H9 (cell line): ENCODE results near the gene LETM1. TPM values are rescaled to one million over a fixed set of nuclear protein-coding genes. Genes with fewer than 3 reads are reported as not detected.

Experiments
- DNase-seq: peaks from one replicate; pipeline ENCODE4 v3.0.0-alpha.2; 2017
- H2AFZ ChIP-seq: one replicate; pipeline ENCODE4 v1.6.1; 2013; ENCODE audit warnings: mild to moderate bottlenecking, low read length, control low read depth, moderate library complexity
- H2AK5ac ChIP-seq: 2 replicates; pipeline ENCODE4 v1.6.1; 2013; ENCODE audit warnings: low read length, control low read depth, mixed read lengths; ENCODE audit not compliant: insufficient read length
- H2BK120ac ChIP-seq: one replicate; pipeline ENCODE4 v1.6.1; 2013; ENCODE audit warnings: low read depth, mild to moderate bottlenecking, low read length, control low read depth, inconsistent platforms; ENCODE audit not compliant: poor library complexity, severe bottlenecking
- H2BK12ac ChIP-seq: 2 replicates; pipeline ENCODE4 v1.6.1; 2013; ENCODE audit warnings: low read length, control low read depth, mixed read lengths, low read depth; ENCODE audit not compliant: insufficient read length
- H2BK15ac ChIP-seq: 2 replicates; pipeline ENCODE4 v1.6.1; 2013; ENCODE audit warnings: low read depth, low read length, control low read depth
- H2BK20ac ChIP-seq: one replicate; pipeline ENCODE4 v1.6.1; 2013; ENCODE audit warnings: low read depth, mild to moderate bottlenecking, low read length, control low read depth, inconsistent platforms; ENCODE audit not compliant: poor library complexity, severe bottlenecking
- H2BK5ac ChIP-seq: 2 replicates; pipeline ENCODE4 v1.6.1; 2013; ENCODE audit warnings: low read length, control low read depth, mixed read lengths; ENCODE audit not compliant: insufficient read length
- H3K14ac ChIP-seq: 2 replicates; pipeline ENCODE4 v1.6.1; 2013; ENCODE audit warnings: low read length, control low read depth; ENCODE audit not compliant: insufficient read depth
- H3K18ac ChIP-seq: 2 replicates; pipeline ENCODE4 v1.6.1; 2013; ENCODE audit warnings: low read depth, mild to moderate bottlenecking, mixed read lengths, low read length, control low read depth; ENCODE audit not compliant: insufficient read length
- H3K23ac ChIP-seq: 2 replicates; pipeline ENCODE4 v1.6.1; 2013; ENCODE audit warnings: low read length, control low read depth, mixed read lengths, low read depth; ENCODE audit not compliant: insufficient read length
- H3K23me2 ChIP-seq: 2 replicates; pipeline ENCODE4 v1.6.1; 2013; ENCODE audit warnings: low read depth, mild to moderate bottlenecking, mixed read lengths, low read length, control low read depth; ENCODE audit not compliant: insufficient read length, poor library complexity, severe bottlenecking
- H3K27ac ChIP-seq: 2 replicates; pipeline ENCODE4 v1.5.1; 2013; ENCODE audit warnings: low read length, control low read depth, mixed read lengths, low read depth; ENCODE audit not compliant: insufficient read length
- H3K27me3 ChIP-seq: 2 replicates; pipeline ENCODE4 v1.6.1; 2013; ENCODE audit warnings: low read length, control low read depth, inconsistent platforms; ENCODE audit not compliant: insufficient read depth
- H3K4ac ChIP-seq: 2 replicates; pipeline ENCODE4 v1.6.1; 2013; ENCODE audit warnings: low read depth, mild to moderate bottlenecking, control low read depth, inconsistent platforms, low read length, moderate library complexity
- H3K4me1 ChIP-seq: 2 replicates; pipeline ENCODE4 v1.6.1; 2013; ENCODE audit warnings: low read length, control low read depth, inconsistent platforms; ENCODE audit not compliant: insufficient read depth
- H3K4me2 ChIP-seq: 2 replicates; pipeline ENCODE4 v1.6.1; 2013; ENCODE audit warnings: low read length, control low read depth, mixed read lengths; ENCODE audit not compliant: insufficient read length, insufficient read depth
- H3K56ac ChIP-seq: 2 replicates; pipeline ENCODE4 v1.6.1; 2013; ENCODE audit warnings: low read depth, mild to moderate bottlenecking, mixed read lengths, low read length, control low read depth; ENCODE audit not compliant: insufficient read length
- H3K79me1 ChIP-seq: 2 replicates; pipeline ENCODE4 v1.6.1; 2013; ENCODE audit warnings: low read depth, mild to moderate bottlenecking, moderate library complexity, low read length, control low read depth, inconsistent platforms; ENCODE audit not compliant: insufficient read depth, poor library complexity, severe bottlenecking
- H3K79me2 ChIP-seq: 2 replicates; pipeline ENCODE4 v1.6.1; 2013; ENCODE audit warnings: low read length, control low read depth, inconsistent platforms; ENCODE audit not compliant: insufficient read depth
- H3K9ac ChIP-seq: 2 replicates; pipeline ENCODE4 v1.6.1; 2013; ENCODE audit warnings: low read length, control low read depth, mixed read lengths; ENCODE audit not compliant: insufficient read length; ENCODE audit errors: extremely low read depth
- H3K9me3 ChIP-seq: one replicate; pipeline ENCODE4 v1.6.1; 2013; ENCODE audit warnings: low read depth, low read length, inconsistent platforms; ENCODE audit not compliant: control insufficient read depth
- H3T11ph ChIP-seq: one replicate; pipeline ENCODE4 v1.6.1; 2013; ENCODE audit warnings: mild to moderate bottlenecking, low read length, control low read depth, inconsistent platforms
- H4K20me1 ChIP-seq: one replicate; pipeline ENCODE4 v1.6.1; 2013; ENCODE audit not compliant: control insufficient read depth, insufficient read length, insufficient read depth
- H4K5ac ChIP-seq: 2 replicates; pipeline ENCODE4 v1.6.1; 2013; ENCODE audit warnings: low read depth, mild to moderate bottlenecking, mixed read lengths, low read length, control low read depth; ENCODE audit not compliant: insufficient read length
- H4K8ac ChIP-seq: replicated peaks from 2 replicates; pipeline ENCODE4 v1.6.1; 2013; ENCODE audit warnings: low read length, control low read depth, mixed read lengths, low read depth; ENCODE audit not compliant: insufficient read length
- H4K91ac ChIP-seq: 2 replicates; pipeline ENCODE4 v1.6.1; 2013; ENCODE audit warnings: low read depth, mild to moderate bottlenecking, moderate library complexity, mixed read lengths, low read length, control low read depth; ENCODE audit not compliant: insufficient read length
- H3K27ac Mint-ChIP-seq, 3 experiments: 2 replicates in 2 of 3; 3 replicates in 1 of 3; pipeline ENCODE4 v1.8.0; 2020 to 2021; ENCODE audit warnings: mixed read lengths in 3 of 3, mild to moderate bottlenecking in 1 of 3, moderate library complexity in 1 of 3
- H3K27me3 Mint-ChIP-seq: 2 replicates; pipeline ENCODE4 v1.8.0; 2021; ENCODE audit warnings: low read depth, mild to moderate bottlenecking, moderate library complexity, mixed read lengths
- H3K36me3 Mint-ChIP-seq, 3 experiments: 2 replicates in 2 of 3; 3 replicates in 1 of 3; pipeline ENCODE4 v1.8.0; 2020 to 2021; ENCODE audit warnings: low read depth in 3 of 3, mixed read lengths in 3 of 3; ENCODE audit not compliant: insufficient read depth in 1 of 3
- H3K4me1 Mint-ChIP-seq, 2 experiments: 2 replicates each; pipeline ENCODE4 v1.8.0; 2020; ENCODE audit warnings: mixed read lengths in 2 of 2
- H3K4me3 Mint-ChIP-seq, 2 experiments: 2 replicates in 1 of 2; 3 replicates in 1 of 2; pipeline ENCODE4 v1.8.0; 2020 to 2021; ENCODE audit warnings: mild to moderate bottlenecking in 2 of 2, mixed read lengths in 2 of 2, moderate library complexity in 1 of 2
- H3K9me3 Mint-ChIP-seq, 2 experiments: 2 replicates in 1 of 2; 3 replicates in 1 of 2; pipeline ENCODE4 v1.8.0; 2020; ENCODE audit warnings: mild to moderate bottlenecking in 2 of 2, mixed read lengths in 2 of 2, moderate library complexity in 1 of 2
- WGBS: extraction: QIAGEN DNeasy Blood & Tissue Kit; methylation state at CpG from one replicate; pipeline ENCODE4 v1.1.7; 2013; ENCODE audit warnings: missing lambda C conversion rate, low lambda C conversion rate, mixed read lengths; ENCODE audit not compliant: insufficient read length; ENCODE audit errors: extremely low coverage; 5-methylcytosine and 5-hydroxymethylcytosine counted together
- total RNA-seq: library from RNA; stranded (reverse); gene quantifications from 2 replicates; pipeline ENCODE4 v1.2.1, GENCODE V29; 2021
- TF ChIP-seq, protein P1 (sequence below): fragments of 200-600 bp; sonication (generic); conservative IDR thresholded peaks from 3 replicates; pipeline ENCODE4 v1.8.0; 2021; ENCODE audit warnings: antibody characterized with exemption, mild to moderate bottlenecking

The LETM1 gene
- total RNA-seq, 1 experiment from 2014 or later: 43.4 TPM

- no peak overlapping the region for H4K91ac ChIP-seq
- peak overlapping the region; percentile 62 for H3K9ac ChIP-seq
- H3K4me1 Mint-ChIP-seq: peaks cover 15 to 23% of the 10 kb centered on the region in 2 experiments
- H4K8ac ChIP-seq: no peak overlapping the region
- peaks cover 13% of the 10 kb centered on the region for H3K23me2 ChIP-seq
- H3K23ac ChIP-seq: no peak overlapping the region
- no peak overlapping the region for H2BK20ac ChIP-seq
- H3K79me1 ChIP-seq: no peaks in the 10 kb centered on the region
- H3K14ac ChIP-seq: peak overlapping the region; percentile 58; the same call in 1 of the 2 replicates
- H3K4me2 ChIP-seq: peak overlapping the region; percentile 61
- H3K79me2 ChIP-seq: no peaks in the 10 kb centered on the region; the same call in 1 of the 2 replicates
- TF ChIP-seq, protein P1, sequence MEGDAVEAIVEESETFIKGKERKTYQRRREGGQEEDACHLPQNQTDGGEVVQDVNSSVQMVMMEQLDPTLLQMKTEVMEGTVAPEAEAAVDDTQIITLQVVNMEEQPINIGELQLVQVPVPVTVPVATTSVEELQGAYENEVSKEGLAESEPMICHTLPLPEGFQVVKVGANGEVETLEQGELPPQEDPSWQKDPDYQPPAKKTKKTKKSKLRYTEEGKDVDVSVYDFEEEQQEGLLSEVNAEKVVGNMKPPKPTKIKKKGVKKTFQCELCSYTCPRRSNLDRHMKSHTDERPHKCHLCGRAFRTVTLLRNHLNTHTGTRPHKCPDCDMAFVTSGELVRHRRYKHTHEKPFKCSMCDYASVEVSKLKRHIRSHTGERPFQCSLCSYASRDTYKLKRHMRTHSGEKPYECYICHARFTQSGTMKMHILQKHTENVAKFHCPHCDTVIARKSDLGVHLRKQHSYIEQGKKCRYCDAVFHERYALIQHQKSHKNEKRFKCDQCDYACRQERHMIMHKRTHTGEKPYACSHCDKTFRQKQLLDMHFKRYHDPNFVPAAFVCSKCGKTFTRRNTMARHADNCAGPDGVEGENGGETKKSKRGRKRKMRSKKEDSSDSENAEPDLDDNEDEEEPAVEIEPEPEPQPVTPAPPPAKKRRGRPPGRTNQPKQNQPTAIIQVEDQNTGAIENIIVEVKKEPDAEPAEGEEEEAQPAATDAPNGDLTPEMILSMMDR: no peak
- no peak overlapping the region for H3K27ac Mint-ChIP-seq
- H2BK15ac ChIP-seq: no peak overlapping the region
- peak overlapping the region; percentile 72 to 84 for H3K4me3 Mint-ChIP-seq
- no peak overlapping the region for H2AK5ac ChIP-seq
- H3T11ph ChIP-seq: no peak overlapping the region
- peaks cover 5 to 7% (median 6%) of the 10 kb centered on the region in 3 experiments; a peak in 6 of 7 replicates for H3K36me3 Mint-ChIP-seq
- H3K4me1 ChIP-seq: no peaks in the 10 kb centered on the region
- H3K9me3 ChIP-seq: no peaks in the 10 kb centered on the region
- no CpG with 5 or more reads among the region's 92 CpGs for WGBS
- no peak overlapping the region for H2AFZ ChIP-seq
- H3K56ac ChIP-seq: no peak overlapping the region
- H3K9me3 Mint-ChIP-seq: no peaks in the 10 kb centered on the region
- peaks cover 51% of the 10 kb centered on the region for H3K27me3 Mint-ChIP-seq
- no peak overlapping the region for H2BK120ac ChIP-seq
- H3K18ac ChIP-seq: no peak overlapping the region
- no peak overlapping the region for H3K27ac ChIP-seq
- H4K20me1 ChIP-seq: no peaks in the 10 kb centered on the region
- H4K5ac ChIP-seq: no peak overlapping the region
- H3K4ac ChIP-seq: no peak overlapping the region
- no peak overlapping the region for H2BK5ac ChIP-seq
- peaks cover 34% of the 10 kb centered on the region for H3K27me3 ChIP-seq
- H2BK12ac ChIP-seq: no peak overlapping the region
- no peak for DNase-seq
Measured at GRCh38 chr4:1855333-1856070, 454 bp downstream of the LETM1 start.
